Gastroesophageal sphincter (tissue), 4 donors: ENCODE data around the gene TECPR2. TPM values are rescaled to one million over a fixed set of nuclear protein-coding genes. Genes with fewer than 3 reads are reported as not detected.

Source experiments
- ATAC-seq: fragments of 150-250 bp; one replicate; pipeline ENCODE4 v1.9.1; 2016; ENCODE audit warnings: mild to moderate bottlenecking, moderate library complexity
- H3K27ac ChIP-seq, 4 donors: fragments of 200-600 bp; sonication (generic) in 3 of 4; 1 replicate in 3 of 4; 2 replicates in 1 of 4; pipeline ENCODE4 v1.5.1; 2016 to 2019
- H3K27me3 ChIP-seq: fragments of 200-600 bp; sonication (generic); one replicate; pipeline ENCODE4 v1.5.1; 2019
- H3K36me3 ChIP-seq, 2 donors: fragments of 200-600 bp; sonication (generic); one replicate each; pipeline ENCODE4 v1.5.1; 2019; ENCODE audit warnings: control low read depth in 1 of 2
- H3K4me1 ChIP-seq, 3 donors: fragments of 200-600 bp; sonication (generic); 1 replicate in 2 of 3; 2 replicates in 1 of 3; pipeline ENCODE4 v1.5.1; 2016 to 2019; ENCODE audit warnings: control low read depth in 2 of 3
- H3K4me3 ChIP-seq, 2 donors: fragments of 200-600 bp; sonication (generic); one replicate each; pipeline ENCODE4 v1.5.1; 2019; ENCODE audit warnings: mild to moderate bottlenecking in 1 of 2, moderate library complexity in 1 of 2
- H3K9me3 ChIP-seq, 3 donors: fragments of 200-600 bp; sonication (generic); one replicate each; pipeline ENCODE4 v1.5.1; 2017 to 2019; ENCODE audit warnings: control low read depth in 2 of 3
- EP300 ChIP-seq: sonication (generic); formaldehyde crosslinking; IDR thresholded peaks from one replicate; pipeline ENCODE4 v1.6.1; 2017; ENCODE audit warnings: antibody characterized with exemption, mild to moderate bottlenecking
- POLR2A ChIP-seq, 2 donors: fragments of 450-650 bp; IDR thresholded peaks; one replicate each; pipeline ENCODE4 v1.6.1; 2017; ENCODE audit warnings: antibody characterized with exemption in 2 of 2, mild to moderate bottlenecking in 2 of 2, moderate library complexity in 1 of 2
- POLR2AphosphoS5 ChIP-seq: sonication (generic); formaldehyde crosslinking; IDR thresholded peaks from one replicate; pipeline ENCODE4 v1.6.1; 2017; ENCODE audit warnings: antibody characterized with exemption
- WGBS, 2 donors: methylation state at CpG; one replicate each; pipeline ENCODE4 v1.1.5; 2018; ENCODE audit warnings: low coverage in 1 of 2; 5-methylcytosine and 5-hydroxymethylcytosine counted together
- total RNA-seq, 4 donors: library from RNA; depleted of rRNA; stranded (reverse); fragments of >200 nt; gene quantifications; one replicate each; pipeline ENCODE4 v1.1.0, GENCODE V29; 2016
- TF ChIP-seq, protein P1 (sequence below), 4 experiments: fragments of 200-600 bp in 2 of 4; fragments of 450-650 bp in 2 of 4; sonication (generic) in 1 of 4; IDR thresholded peaks; one replicate each; pipeline ENCODE4 v1.5.1; 2017 to 2019; ENCODE audit warnings: antibody characterized with exemption in 4 of 4, mild to moderate bottlenecking in 2 of 4, moderate library complexity in 2 of 4

Gene TECPR2
- total RNA-seq, 4 donors from 2014 or later: 26.0 to 57.2 (median 30.5) TPM

DNA sequence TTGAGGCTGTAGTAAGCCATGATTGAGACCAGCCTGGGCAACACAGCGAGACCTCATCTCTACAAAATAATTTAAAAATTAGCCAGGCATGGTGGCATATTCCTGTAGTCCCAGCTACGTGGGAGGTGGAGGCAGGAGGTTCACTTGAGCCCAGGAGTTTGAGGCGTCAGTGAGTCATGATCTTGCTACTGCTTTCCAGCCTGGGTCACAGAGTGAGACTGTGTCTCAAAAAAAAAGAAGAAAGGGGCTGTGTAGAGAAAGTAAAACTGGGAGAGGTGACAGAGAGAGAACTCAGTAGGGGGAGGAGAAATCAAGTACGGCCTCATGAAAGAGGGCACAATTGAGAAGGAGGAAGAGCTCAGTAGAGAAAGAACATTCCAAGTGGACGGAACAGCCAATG lies 12.4 kb downstream of the TECPR2 start:
- Histone ChIP-seq H3K27ac (no peak overlapping the region), H3K4me1 (peaks cover 0 to 6% (median 0%) of the 10 kb centered on the region in 3 donors), H3K36me3 (peaks cover 0 to 48% of the 10 kb centered on the region in 2 donors), H3K4me3 (no peak overlapping the region), H3K27me3 (no peaks in the 10 kb centered on the region), H3K9me3 (no peaks in the 10 kb centered on the region)
- no peak for ATAC-seq
- TF ChIP-seq POLR2A (IDR thresholded peaks at IDR 0.05): no peak
- TF ChIP-seq EP300: no peak
- WGBS, 2 donors: 90 to 93% methylated on average over 5 of the region's 5 CpGs

DNA sequence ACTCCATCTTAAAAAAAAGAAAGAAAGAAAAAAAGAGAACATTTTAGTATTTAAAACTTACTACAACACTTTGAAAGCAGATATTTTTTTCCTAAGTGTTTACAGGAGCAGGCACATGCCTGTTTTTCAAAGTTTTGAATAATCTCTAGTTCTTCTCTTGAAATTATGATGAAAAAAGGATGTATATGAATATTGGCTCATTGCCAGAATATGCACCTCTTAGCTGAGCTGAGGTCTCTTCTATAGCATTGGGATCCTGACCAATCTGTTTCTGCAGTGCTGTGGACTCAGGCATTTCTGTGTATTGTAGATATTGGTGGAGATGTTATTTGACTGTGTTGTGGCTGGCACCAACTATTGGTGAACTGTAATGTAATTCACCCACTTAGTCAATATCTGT lies 15.0 kb downstream of the TECPR2 start:
- Histone ChIP-seq H3K4me1 (no peaks in the 10 kb centered on the region), H3K27ac (no peak overlapping the region), H3K27me3 (no peaks in the 10 kb centered on the region), H3K9me3 (no peaks in the 10 kb centered on the region), H3K36me3 (peaks cover 0 to 64% of the 10 kb centered on the region in 2 donors), H3K4me3 (no peak overlapping the region)
- no peak for ATAC-seq
- TF ChIP-seq POLR2AphosphoS5: no peak
- TF ChIP-seq POLR2A (IDR thresholded peaks at IDR 0.05): no peak
- TF ChIP-seq, protein P1, sequence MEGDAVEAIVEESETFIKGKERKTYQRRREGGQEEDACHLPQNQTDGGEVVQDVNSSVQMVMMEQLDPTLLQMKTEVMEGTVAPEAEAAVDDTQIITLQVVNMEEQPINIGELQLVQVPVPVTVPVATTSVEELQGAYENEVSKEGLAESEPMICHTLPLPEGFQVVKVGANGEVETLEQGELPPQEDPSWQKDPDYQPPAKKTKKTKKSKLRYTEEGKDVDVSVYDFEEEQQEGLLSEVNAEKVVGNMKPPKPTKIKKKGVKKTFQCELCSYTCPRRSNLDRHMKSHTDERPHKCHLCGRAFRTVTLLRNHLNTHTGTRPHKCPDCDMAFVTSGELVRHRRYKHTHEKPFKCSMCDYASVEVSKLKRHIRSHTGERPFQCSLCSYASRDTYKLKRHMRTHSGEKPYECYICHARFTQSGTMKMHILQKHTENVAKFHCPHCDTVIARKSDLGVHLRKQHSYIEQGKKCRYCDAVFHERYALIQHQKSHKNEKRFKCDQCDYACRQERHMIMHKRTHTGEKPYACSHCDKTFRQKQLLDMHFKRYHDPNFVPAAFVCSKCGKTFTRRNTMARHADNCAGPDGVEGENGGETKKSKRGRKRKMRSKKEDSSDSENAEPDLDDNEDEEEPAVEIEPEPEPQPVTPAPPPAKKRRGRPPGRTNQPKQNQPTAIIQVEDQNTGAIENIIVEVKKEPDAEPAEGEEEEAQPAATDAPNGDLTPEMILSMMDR (IDR thresholded peaks at IDR 0.05): no peak
- TF ChIP-seq EP300: no peak

DNA sequence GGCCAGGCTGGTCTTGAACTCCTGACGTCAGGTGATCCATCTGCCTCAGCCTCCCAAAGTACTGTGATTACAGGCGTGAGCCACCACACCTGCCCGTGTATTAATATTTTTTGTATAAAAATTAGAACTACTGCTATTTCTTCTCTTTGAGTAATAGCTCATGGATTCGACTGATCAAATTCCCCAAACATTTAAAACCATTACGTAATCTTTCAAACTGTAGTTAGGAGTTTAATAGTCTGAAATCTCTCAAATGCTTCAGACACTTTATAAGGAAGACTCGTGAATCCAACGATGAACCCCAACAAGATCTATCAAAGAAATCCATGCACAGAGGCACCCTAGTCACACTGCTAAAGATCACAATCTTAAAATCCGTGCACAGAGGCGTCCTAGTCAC lies 16.1 kb downstream of the TECPR2 start:
- peaks cover 0 to 66% of the 10 kb centered on the region in 2 donors for H3K36me3 ChIP-seq
- TF ChIP-seq, protein P1 (IDR thresholded peaks at IDR 0.05): no peak
- TF ChIP-seq POLR2A (IDR thresholded peaks at IDR 0.05): no peak
- TF ChIP-seq POLR2AphosphoS5: no peak
- TF ChIP-seq EP300: no peak
- WGBS, 2 donors: 91 to 100% methylated on average over 5 to 9 of the region's 9 CpGs
- ATAC-seq: no peak
- no peaks in the 10 kb centered on the region for H3K27me3 ChIP-seq
- no peak overlapping the region for H3K4me3 ChIP-seq
- no peaks in the 10 kb centered on the region for H3K4me1 ChIP-seq
- no peaks in the 10 kb centered on the region for H3K9me3 ChIP-seq
- no peak overlapping the region for H3K27ac ChIP-seq

DNA sequence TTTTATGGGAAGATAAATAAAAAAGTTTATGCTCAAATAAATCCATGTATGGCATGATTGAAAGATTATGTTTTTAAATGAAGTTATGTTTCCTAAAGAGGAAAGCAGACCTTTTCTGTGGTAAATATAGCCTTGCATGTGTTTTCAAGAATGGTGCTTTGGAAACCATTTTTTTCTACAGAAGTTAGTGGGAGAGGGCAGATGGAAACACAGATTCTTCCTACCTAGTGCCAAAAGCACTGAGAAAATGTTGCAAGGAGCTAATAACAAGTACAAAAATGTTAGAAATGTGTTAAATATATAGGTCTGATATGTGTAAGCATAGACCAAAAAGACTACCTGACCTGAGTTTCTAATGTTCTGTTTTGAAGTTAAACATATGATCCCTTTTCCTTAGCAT lies 24.3 kb downstream of the TECPR2 start:
- H3K36me3 ChIP-seq: peaks cover 0 to 27% of the 10 kb centered on the region in 2 donors
- no peak for ATAC-seq
- no peak overlapping the region for H3K27ac ChIP-seq
- TF ChIP-seq EP300 (no peak), POLR2AphosphoS5 (no peak), POLR2A (IDR thresholded peaks at IDR 0.05) (no peak)
- TF ChIP-seq, protein P1 (IDR thresholded peaks at IDR 0.05): no peak
- H3K27me3 ChIP-seq: no peaks in the 10 kb centered on the region
- H3K9me3 ChIP-seq: no peaks in the 10 kb centered on the region
- H3K4me1 ChIP-seq: peaks cover 0 to 23% (median 3%) of the 10 kb centered on the region in 3 donors
- no peak overlapping the region for H3K4me3 ChIP-seq

DNA sequence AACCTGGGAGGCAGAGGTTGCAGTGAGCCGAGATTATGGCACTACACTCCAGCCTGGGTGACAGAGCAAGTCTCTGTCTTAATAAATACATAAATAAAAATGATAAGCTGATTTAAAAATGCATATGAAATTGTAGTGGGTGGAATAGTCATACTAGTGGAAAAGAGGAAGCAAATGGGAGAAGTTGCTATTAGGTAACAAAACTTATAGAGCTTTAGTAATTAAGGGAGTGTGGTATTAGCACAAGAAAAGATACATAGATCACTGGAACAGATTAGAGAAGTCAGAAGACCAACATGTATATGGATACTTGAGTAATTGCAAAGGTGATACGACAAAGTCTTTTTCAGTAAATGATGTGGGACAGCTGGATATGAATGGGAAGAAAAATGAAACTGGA lies 26.5 kb downstream of the TECPR2 start:
- no peaks in the 10 kb centered on the region for H3K27me3 ChIP-seq

More for the DNA sequence above, 26.5 kb downstream of the TECPR2 start:
- ATAC-seq: no peak
- Histone ChIP-seq H3K9me3 (no peaks in the 10 kb centered on the region), H3K36me3 (peaks cover 0 to 17% of the 10 kb centered on the region in 2 donors), H3K4me1 (peaks cover 0 to 34% (median 3%) of the 10 kb centered on the region in 3 donors), H3K27ac (peak overlapping the region in 3 of 4 donors; percentile 54 to 72 (median 60)), H3K4me3 (no peak overlapping the region)
- 83 to 84% methylated on average over 2 of the region's 2 CpGs for WGBS, 2 donors
- TF ChIP-seq POLR2AphosphoS5: no peak
- TF ChIP-seq, protein P1 (IDR thresholded peaks at IDR 0.05): no peak
- no peak for TF ChIP-seq EP300
- no peak for TF ChIP-seq POLR2A (IDR thresholded peaks at IDR 0.05)
